ENCODE measurements around the gene GNG4. TPM values are rescaled to one million over a fixed set of nuclear protein-coding genes. Genes with fewer than 3 reads are reported as not detected.

The GNG4 gene
- total RNA-seq, 1 donor = 7.3 TPM

- no peak overlapping the region for H3K4me3 ChIP-seq (ENCODE audit: low read depth, low read length)
- no peak for DNase-seq (ENCODE audit: low read depth)
- no peak for TF ChIP-seq CTCF (IDR thresholded peaks at IDR 0.05; ENCODE audit: insufficient read depth, low read depth, low read length)
Observed at GRCh38 chr1:235617140-235617539, 32.4 kb downstream of the GNG4 start.

- no peak overlapping the region for H3K4me3 ChIP-seq (ENCODE audit: low read depth, low read length)
- DNase-seq (ENCODE audit: low read depth) = no peak
- no peak for TF ChIP-seq CTCF (IDR thresholded peaks at IDR 0.05; ENCODE audit: insufficient read depth, low read depth, low read length)
Observed at GRCh38 chr1:235614442-235614954, 35.1 kb downstream of the GNG4 start.

- no peak overlapping the region for H3K4me3 ChIP-seq (ENCODE audit: low read depth, low read length)
- no peak for TF ChIP-seq CTCF (IDR thresholded peaks at IDR 0.05; ENCODE audit: insufficient read depth, low read depth, low read length)
- no peak for DNase-seq (ENCODE audit: low read depth)
Observed at GRCh38 chr1:235613602-235614001, 36.0 kb downstream of the GNG4 start.

- no peak for DNase-seq (ENCODE audit: low read depth)
- TF ChIP-seq CTCF (IDR thresholded peaks at IDR 0.05; ENCODE audit: insufficient read depth, low read depth, low read length) = no peak
- H3K4me3 ChIP-seq (ENCODE audit: low read depth, low read length) = no peak overlapping the region
Observed at GRCh38 chr1:235612761-235613160, 36.8 kb downstream of the GNG4 start.

GRCh38 chr1:235610157-235610556 lies 39.4 kb downstream of the GNG4 start:
- no peak for TF ChIP-seq CTCF (IDR thresholded peaks at IDR 0.05; ENCODE audit: insufficient read depth, low read depth, low read length)
- DNase-seq (ENCODE audit: low read depth) = no peak

GRCh38 chr1:235608278-235608677 lies 41.3 kb downstream of the GNG4 start:
- TF ChIP-seq CTCF (IDR thresholded peaks at IDR 0.05; ENCODE audit: insufficient read depth, low read depth, low read length) = no peak
- DNase-seq (ENCODE audit: low read depth) = no peak
- no peak overlapping the region for H3K4me3 ChIP-seq (ENCODE audit: low read depth, low read length)

More at GRCh38 chr1:235610157-235610556, 39.4 kb downstream of the GNG4 start:
- H3K4me3 ChIP-seq (ENCODE audit: low read depth, low read length) = no peak overlapping the region

GRCh38 chr1:235607284-235607683 lies 42.3 kb downstream of the GNG4 start:
- no peak for TF ChIP-seq CTCF (IDR thresholded peaks at IDR 0.05; ENCODE audit: insufficient read depth, low read depth, low read length)
- no peak for DNase-seq (ENCODE audit: low read depth)
- H3K4me3 ChIP-seq (ENCODE audit: low read depth, low read length) = no peak overlapping the region
